ENCODE results near the gene TSPAN4. TPM values are rescaled to one million over a fixed set of nuclear protein-coding genes. Genes with fewer than 3 reads are reported as not detected.

Gene TSPAN4
- total and polyA plus RNA-seq, 9 of the 15 experiments (the other 6 are each of a cell fraction or from before 2014, with no cell fraction given), result 0.07 to 31.0 (median 15.7) TPM

- TF ChIP-seq SIN3A (IDR thresholded peaks at IDR 0.05; ENCODE audit: borderline replicate concordance in 2 of 2, control insufficient read depth in 1 of 2, low read depth in 2 of 2, low read length in 2 of 2), result peak in 1 of 2 experiments; percentile 76; a peak in 2 of 4 replicates
- no peak for TF ChIP-seq EGR1 (conservative IDR thresholded peaks at IDR 0.05)
- TF ChIP-seq ZBTB2 (IDR thresholded peaks at IDR 0.05), result peak; percentile 32; the same call in 1 of the 2 replicates
- TF ChIP-seq TCFL5 (CRISPR knock-in tag; conservative IDR thresholded peaks at IDR 0.05), result no peak
- TF ChIP-seq EP400 (IDR thresholded peaks at IDR 0.05), result peak; percentile 81
- peak; percentile 78 for TF ChIP-seq L3MBTL2 (IDR thresholded peaks at IDR 0.05)
- no peak for TF ChIP-seq TFAM (CRISPR knock-in tag; conservative IDR thresholded peaks at IDR 0.05)
- peak; percentile 90 for TF ChIP-seq SIRT6 (IDR thresholded peaks at IDR 0.05; ENCODE audit: low read depth, low read length)
- peak; percentile 45; the same call in 1 of the 2 replicates for TF ChIP-seq RAD51 (IDR thresholded peaks at IDR 0.05; ENCODE audit: borderline replicate concordance, low read depth)
- 0 out of 2 replicates have a peak, but pooled peaks have one; percentile 9 for TF ChIP-seq TCF3 (CRISPR knock-in tag; IDR thresholded peaks at IDR 0.05)
- peak; percentile 27 for TF ChIP-seq HMGN3 (IDR thresholded peaks at IDR 0.05; ENCODE audit: borderline replicate concordance, extremely low read depth, insufficient read length, low read depth, low read length)
- TF ChIP-seq RBFOX2 (IDR thresholded peaks at IDR 0.05; ENCODE audit: low read depth, low read length), result peak; percentile 17
- peak; percentile 86 for TF ChIP-seq MYC (IDR thresholded peaks at IDR 0.05; ENCODE audit: low read depth, low read length)
- TF ChIP-seq MYC (CRISPR knock-in tag; IDR thresholded peaks at IDR 0.05; ENCODE audit: borderline replicate concordance, low read depth), result no peak
- TF ChIP-seq HDAC8 (tag; IDR thresholded peaks at IDR 0.05), result no peak
- peak; percentile 20; the same call in 1 of the 2 replicates for TF ChIP-seq ARID1B (IDR thresholded peaks at IDR 0.05)
- peak; percentile 96 for TF ChIP-seq ZBTB33 (CRISPR knock-in tag; IDR thresholded peaks at IDR 0.05)
- no peak for TF ChIP-seq BRD9 (IDR thresholded peaks at IDR 0.05; ENCODE audit: low read depth, partially characterized antibody)
- TF ChIP-seq E2F1 (CRISPR knock-in tag; IDR thresholded peaks at IDR 0.05), result no peak
- TF ChIP-seq NKRF (IDR thresholded peaks at IDR 0.05; ENCODE audit: borderline replicate concordance), result peak; percentile 62
Observed at GRCh38 chr11:838441-839279, 4.0 kb upstream of the TSPAN4 start (continued).

All from K562 (cell line).